HG02884 (cell line): Measurements from ENCODE around the gene AMY2B.
"Not testable (repeated sequence)": the region's sequence is repeated elsewhere in the genome, so short reads cannot be mapped to it uniquely, and the experiment has no call there.

Experiments
- ATAC-seq: cut with Tn5 transposase; IDR thresholded peaks from one replicate; pipeline ENCODE4 v1.9.1; 2021; ENCODE audit warnings: mild to moderate bottlenecking, moderate library complexity; ENCODE audit not compliant: unreplicated experiment

AMY2B gene

DNA sequence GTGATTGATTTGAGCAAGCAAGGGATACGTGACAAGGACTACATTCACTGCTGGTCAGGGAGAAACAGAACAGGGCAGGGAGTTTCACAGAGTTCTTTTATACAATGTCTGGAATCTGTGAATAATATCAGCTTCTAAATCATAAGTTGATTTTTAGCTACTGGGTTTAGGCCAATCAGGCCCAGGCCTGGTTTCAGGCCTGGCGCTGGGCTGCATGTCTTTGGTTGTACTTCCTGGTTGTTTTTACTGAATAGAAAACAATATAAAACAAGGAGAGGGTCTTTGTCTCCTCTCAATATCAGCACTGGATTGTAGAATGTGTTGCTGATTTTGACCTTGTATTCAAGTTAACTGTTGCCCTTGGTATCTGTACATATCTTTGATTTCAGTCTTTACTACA, 45.0 kb downstream of the AMY2B start:
- ATAC-seq, result no peak

DNA sequence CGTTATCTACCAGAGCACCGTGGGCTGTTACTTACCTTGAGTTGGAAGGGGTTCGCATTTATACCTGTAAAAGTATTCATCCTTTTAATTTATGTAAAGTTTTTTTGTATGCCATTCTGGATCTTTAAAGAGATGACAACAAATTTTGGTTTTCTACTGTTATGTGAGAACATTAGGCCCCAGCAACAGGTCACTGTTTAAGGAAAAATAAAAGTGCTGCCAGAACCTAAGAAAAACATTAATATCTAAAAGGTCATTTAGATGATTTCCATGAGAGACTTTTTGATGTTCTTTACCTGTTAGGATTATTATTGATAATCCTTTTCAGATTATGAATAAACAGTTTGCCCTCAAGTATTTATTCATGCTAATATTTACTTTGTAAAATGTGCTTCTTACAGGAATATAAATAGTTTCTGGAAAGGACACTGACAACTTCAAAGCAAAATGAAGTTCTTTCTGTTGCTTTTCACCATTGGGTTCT, 45.6 kb downstream of the AMY2B start, which contains the start of gene AMY2A:
Gene AMY2A (plus strand): TSS at position 434 of the 484 bp plus-strand sequence. CDS start 14 bp downstream, at position 448.
- ATAC-seq, result not testable (repeated sequence)

DNA sequence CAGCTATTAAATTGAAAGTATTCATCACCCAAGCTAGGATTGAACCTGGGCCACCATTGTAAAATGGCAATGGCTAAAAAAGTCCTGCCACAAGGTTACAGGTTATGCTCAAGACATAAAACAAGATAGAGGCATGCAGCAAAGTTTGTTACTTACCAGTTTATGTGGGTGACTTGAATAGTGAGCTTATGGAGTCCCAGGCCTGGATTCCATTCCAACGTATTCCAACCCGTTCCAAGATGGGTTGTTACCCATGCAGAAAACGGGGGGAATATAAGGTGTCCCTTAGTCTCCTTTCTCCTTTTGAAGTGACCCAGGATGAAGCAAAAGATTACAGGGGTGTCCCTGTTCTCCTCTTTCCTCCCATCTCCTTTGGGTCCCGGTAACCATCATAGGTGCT, 56.0 kb downstream of the AMY2B start:
- not testable (repeated sequence) for ATAC-seq
